A549 (cell line): ENCODE results near the gene TBC1D24.

Experiments used
- CEBPB ChIP-seq, 2 experiments: fragments of >200 bp in 1 of 2; sonication (Bioruptor Twin) in 1 of 2; formaldehyde crosslinking in 1 of 2; IDR thresholded peaks; 2 replicates each; pipeline ENCODE4 v1.6.1; 2012 to 2016
- EP300 ChIP-seq, 2 experiments: fragments of >200 bp; sonication (Bioruptor Twin); formaldehyde crosslinking; IDR thresholded peaks; 2 replicates in 1 of 2; 3 replicates in 1 of 2; pipeline ENCODE4 v1.6.1; 2016 to 2017
- FOSL2 ChIP-seq, 2 experiments: fragments of 450-650 bp in 1 of 2; fragments of >200 bp in 1 of 2; sonication (Bioruptor Twin) in 1 of 2; formaldehyde crosslinking; IDR thresholded peaks; 2 replicates each; pipeline versions ENCODE4 v1.5.0 to v1.6.1; 2016 to 2020; ENCODE audit warnings: mild to moderate bottlenecking in 1 of 2, moderate library complexity in 1 of 2
- HOXA7 ChIP-seq: fragments of 250-450 bp; sonication (Bioruptor Pico); IDR thresholded peaks from 2 replicates; pipeline ENCODE4 v1.5.0; 2020; ENCODE audit warnings: mild to moderate bottlenecking, moderate library complexity
- MYC ChIP-seq: IDR thresholded peaks from 2 replicates; pipeline ENCODE4 v1.6.1; 2012; ENCODE audit warnings: mild to moderate bottlenecking, inconsistent platforms, low read length, improper control_type of control experiment, borderline replicate concordance
- NFE2L2 ChIP-seq: fragments of 150-350 bp; conservative IDR thresholded peaks from 2 replicates; pipeline ENCODE4 v1.6.1; 2014; ENCODE audit warnings: low read length
- POLR2A ChIP-seq: IDR thresholded peaks from 2 replicates; pipeline ENCODE4 v1.6.1; 2012; ENCODE audit warnings: mild to moderate bottlenecking, low read length
- POLR2AphosphoS2 ChIP-seq: conservative IDR thresholded peaks from 2 replicates; pipeline ENCODE4 v1.6.1; 2012; ENCODE audit warnings: low read length, improper control_type of control experiment, inconsistent platforms
- SMC3 ChIP-seq: fragments of >200 bp; sonication (Bioruptor Twin); formaldehyde crosslinking; IDR thresholded peaks from 3 replicates; pipeline ENCODE4 v1.6.1; 2018; ENCODE audit warnings: inconsistent platforms
- ZC3H11A ChIP-seq: fragments of 450-650 bp; IDR thresholded peaks from 2 replicates; pipeline ENCODE4 v1.6.1; 2014; ENCODE audit warnings: antibody characterized with exemption, mild to moderate bottlenecking
- ZFP36 ChIP-seq: fragments of 450-650 bp; IDR thresholded peaks from 2 replicates; pipeline ENCODE4 v1.6.1; 2014; ENCODE audit warnings: borderline replicate concordance; ENCODE audit not compliant: partially characterized antibody
- TF ChIP-seq, protein P1 (sequence below): fragments of >200 bp; sonication (Bioruptor Twin); formaldehyde crosslinking; IDR thresholded peaks from 3 replicates; pipeline ENCODE4 v1.5.1; 2016
- TF ChIP-seq, protein P2 (sequence below): IDR thresholded peaks from 2 replicates; pipeline ENCODE4 v1.6.1; 2012
- TF ChIP-seq, protein P3 (sequence below): fragments of 150-350 bp; IDR thresholded peaks from 2 replicates; pipeline ENCODE4 v1.6.1; 2014; ENCODE audit warnings: low read depth, mild to moderate bottlenecking, low read length

DNA sequence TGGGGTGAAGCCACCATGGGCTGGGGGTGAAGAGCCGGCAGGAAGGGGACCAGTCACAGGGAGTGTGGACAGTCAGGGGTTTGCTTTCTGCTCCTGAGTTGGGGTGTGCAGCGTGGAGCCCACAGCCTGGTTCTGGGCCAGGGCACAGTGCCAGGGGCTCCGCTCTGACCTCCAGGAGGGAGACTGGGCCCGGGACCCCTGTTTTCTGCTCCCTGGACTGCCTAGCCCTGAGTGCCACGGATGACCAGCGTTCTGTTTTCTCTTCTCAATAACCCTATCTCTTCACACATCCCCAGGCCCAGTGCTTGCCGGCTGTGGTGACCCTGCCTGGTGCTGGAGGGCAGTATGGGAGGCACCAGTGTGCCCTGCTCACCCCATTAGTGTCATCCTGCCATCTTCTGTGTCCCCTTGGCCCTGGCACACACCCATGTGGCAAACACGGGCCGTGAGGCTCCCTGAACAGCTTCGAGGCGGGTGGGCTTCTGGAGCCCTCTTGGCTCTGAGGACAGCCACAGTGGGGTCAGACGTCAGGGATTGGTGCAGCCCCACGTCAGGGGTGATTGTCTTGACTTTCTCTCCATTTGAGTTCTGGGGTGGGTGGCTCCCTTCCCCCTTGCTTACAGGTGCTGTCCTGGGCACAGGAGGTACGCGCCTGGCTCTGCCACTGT is 55.2 kb downstream of the TBC1D24 start:
- TF ChIP-seq POLR2A (no peak), HOXA7 (CRISPR knock-in tag) (no peak), CEBPB (IDR thresholded peaks at IDR 0.05) (no peak), EP300 (IDR thresholded peaks at IDR 0.05) (no peak), FOSL2 (IDR thresholded peaks at IDR 0.05) (no peak), FOSL2 (CRISPR knock-in tag; IDR thresholded peaks at IDR 0.05) (no peak), NFE2L2 (no peak), MYC (no peak), POLR2AphosphoS2 (no peak), SMC3 (no peak), ZC3H11A (no peak), ZFP36 (no peak)
- TF ChIP-seq, protein P1, sequence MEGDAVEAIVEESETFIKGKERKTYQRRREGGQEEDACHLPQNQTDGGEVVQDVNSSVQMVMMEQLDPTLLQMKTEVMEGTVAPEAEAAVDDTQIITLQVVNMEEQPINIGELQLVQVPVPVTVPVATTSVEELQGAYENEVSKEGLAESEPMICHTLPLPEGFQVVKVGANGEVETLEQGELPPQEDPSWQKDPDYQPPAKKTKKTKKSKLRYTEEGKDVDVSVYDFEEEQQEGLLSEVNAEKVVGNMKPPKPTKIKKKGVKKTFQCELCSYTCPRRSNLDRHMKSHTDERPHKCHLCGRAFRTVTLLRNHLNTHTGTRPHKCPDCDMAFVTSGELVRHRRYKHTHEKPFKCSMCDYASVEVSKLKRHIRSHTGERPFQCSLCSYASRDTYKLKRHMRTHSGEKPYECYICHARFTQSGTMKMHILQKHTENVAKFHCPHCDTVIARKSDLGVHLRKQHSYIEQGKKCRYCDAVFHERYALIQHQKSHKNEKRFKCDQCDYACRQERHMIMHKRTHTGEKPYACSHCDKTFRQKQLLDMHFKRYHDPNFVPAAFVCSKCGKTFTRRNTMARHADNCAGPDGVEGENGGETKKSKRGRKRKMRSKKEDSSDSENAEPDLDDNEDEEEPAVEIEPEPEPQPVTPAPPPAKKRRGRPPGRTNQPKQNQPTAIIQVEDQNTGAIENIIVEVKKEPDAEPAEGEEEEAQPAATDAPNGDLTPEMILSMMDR: no peak
- TF ChIP-seq, protein P2, sequence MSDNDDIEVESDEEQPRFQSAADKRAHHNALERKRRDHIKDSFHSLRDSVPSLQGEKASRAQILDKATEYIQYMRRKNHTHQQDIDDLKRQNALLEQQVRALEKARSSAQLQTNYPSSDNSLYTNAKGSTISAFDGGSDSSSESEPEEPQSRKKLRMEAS: no peak
- TF ChIP-seq, protein P3, sequence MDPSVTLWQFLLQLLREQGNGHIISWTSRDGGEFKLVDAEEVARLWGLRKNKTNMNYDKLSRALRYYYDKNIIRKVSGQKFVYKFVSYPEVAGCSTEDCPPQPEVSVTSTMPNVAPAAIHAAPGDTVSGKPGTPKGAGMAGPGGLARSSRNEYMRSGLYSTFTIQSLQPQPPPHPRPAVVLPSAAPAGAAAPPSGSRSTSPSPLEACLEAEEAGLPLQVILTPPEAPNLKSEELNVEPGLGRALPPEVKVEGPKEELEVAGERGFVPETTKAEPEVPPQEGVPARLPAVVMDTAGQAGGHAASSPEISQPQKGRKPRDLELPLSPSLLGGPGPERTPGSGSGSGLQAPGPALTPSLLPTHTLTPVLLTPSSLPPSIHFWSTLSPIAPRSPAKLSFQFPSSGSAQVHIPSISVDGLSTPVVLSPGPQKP: no peak
